ENCODE data around the gene VGLL4. TPM values are rescaled to one million over a fixed set of nuclear protein-coding genes. Genes with fewer than 3 reads are reported as not detected.
"Not testable (repeated sequence)": the region's sequence is repeated elsewhere in the genome, so short reads cannot be mapped to it uniquely, and the experiment has no call there.

Gene VGLL4
- total RNA-seq, 1 experiment from 2014 or later = 31.7 TPM

DNA sequence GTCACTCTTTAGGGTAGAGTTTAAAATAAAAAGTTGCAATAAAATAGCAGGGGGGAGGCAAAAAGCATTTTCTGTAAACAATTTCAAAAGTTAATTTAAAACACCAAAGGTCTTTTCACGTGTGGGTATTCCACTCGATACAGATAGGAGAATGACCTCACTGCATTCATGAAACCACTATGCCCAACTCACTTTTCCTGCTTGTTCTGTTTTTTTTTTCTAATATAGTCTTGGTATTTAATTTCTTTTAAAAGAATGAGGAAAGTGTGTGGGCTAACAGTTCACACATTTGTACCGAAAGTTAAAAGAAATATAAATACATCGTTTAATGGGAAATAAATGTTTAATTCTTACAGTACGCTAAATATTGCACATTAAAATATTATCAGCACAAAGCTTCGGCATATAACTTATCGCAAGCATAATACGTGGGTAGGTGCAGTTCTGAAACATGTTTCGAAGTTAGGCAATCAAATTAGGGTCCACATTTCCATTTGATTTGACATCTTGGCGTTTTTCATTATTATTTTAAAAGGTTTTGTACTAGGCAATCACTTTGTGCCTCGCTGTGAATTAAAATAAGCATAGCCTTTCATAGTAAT lies 41.4 kb downstream of the VGLL4 start:
- TF ChIP-seq CTCF (IDR thresholded peaks at IDR 0.05; ENCODE audit: unreplicated experiment) = no peak
- no peaks in the 10 kb centered on the region for H3K9me3 Mint-ChIP-seq (ENCODE audit: unreplicated experiment)
- no peak overlapping the region for H3K4me3 Mint-ChIP-seq (ENCODE audit: unreplicated experiment)
- POLR2A ChIA-PET = no interaction called here
- H3K4me1 Mint-ChIP-seq (ENCODE audit: insufficient read depth, unreplicated experiment) = peaks cover 38% of the 10 kb centered on the region
- intact Hi-C loops (cut with micrococcal nuclease) = no loop called here
- peaks cover 47% of the 10 kb centered on the region for H3K36me3 Mint-ChIP-seq (ENCODE audit: insufficient read depth, unreplicated experiment)
- no peak overlapping the region for H3K27ac Mint-ChIP-seq (ENCODE audit: low read depth, unreplicated experiment)
- CTCF ChIA-PET = no interaction called here
- no peaks in the 10 kb centered on the region for H3K27me3 Mint-ChIP-seq (ENCODE audit: insufficient read depth, unreplicated experiment)
- BruUV-seq (replicated peaks) = no TSS peak
- DNase-seq (ENCODE audit: unreplicated experiment) = no peak

- ChIA-PET POLR2A (interaction anchor here (1.1 to 2.7 kb wide), 9 partner anchors 16 to 219 kb away, joined by 3 to 19 read pairs (median 4); partner anchors contain the start of gene VGLL4), CTCF (no interaction called here)
- no peaks in the 10 kb centered on the region for H3K9me3 Mint-ChIP-seq (ENCODE audit: unreplicated experiment)
- TF ChIP-seq CTCF (IDR thresholded peaks at IDR 0.05; ENCODE audit: unreplicated experiment) = no peak
- H3K4me3 Mint-ChIP-seq (ENCODE audit: unreplicated experiment) = peak overlapping the region; percentile 73
- intact Hi-C loops (cut with micrococcal nuclease) = loop anchor here (2.0 kb wide), 1 partner anchor 41 kb away; the partner anchor contains the start of gene VGLL4
- H3K36me3 Mint-ChIP-seq (ENCODE audit: insufficient read depth, unreplicated experiment) = peaks cover 46% of the 10 kb centered on the region
- DNase-seq (ENCODE audit: unreplicated experiment) = no peak
- peaks cover 32% of the 10 kb centered on the region for H3K4me1 Mint-ChIP-seq (ENCODE audit: insufficient read depth, unreplicated experiment)
- H3K27ac Mint-ChIP-seq (ENCODE audit: low read depth, unreplicated experiment) = peak overlapping the region; percentile 90
- no peaks in the 10 kb centered on the region for H3K27me3 Mint-ChIP-seq (ENCODE audit: insufficient read depth, unreplicated experiment)
- BruUV-seq (replicated peaks) = no TSS peak
Measured at GRCh38 chr3:11601446-11602238, 42.1 kb downstream of the VGLL4 start.

- ChIA-PET CTCF (interaction anchor here (0.6 to 1.3 kb wide), 8 partner anchors 11 to 618 kb away, joined by 3 to 4 read pairs (median 3); no protein-coding TSS in a partner anchor), POLR2A (interaction anchor here (0.6 to 2.7 kb wide), 23 partner anchors 10 to 743 kb away, joined by 3 to 19 read pairs (median 4); partner anchors contain the start of gene VGLL4)
- Mint-ChIP-seq H3K4me1 (ENCODE audit: insufficient read depth, unreplicated experiment) (peaks cover 27% of the 10 kb centered on the region), H3K27ac (ENCODE audit: low read depth, unreplicated experiment) (peak overlapping the region; percentile 90), H3K4me3 (ENCODE audit: unreplicated experiment) (peak overlapping the region; percentile 73), H3K27me3 (ENCODE audit: insufficient read depth, unreplicated experiment) (no peaks in the 10 kb centered on the region), H3K36me3 (ENCODE audit: insufficient read depth, unreplicated experiment) (peaks cover 36% of the 10 kb centered on the region), H3K9me3 (ENCODE audit: unreplicated experiment) (no peaks in the 10 kb centered on the region)
- BruUV-seq (replicated peaks) = TSS peak; percentile 8
- intact Hi-C loops (cut with micrococcal nuclease) = loop anchor here (1.0 to 2.0 kb wide), 3 partner anchors 32 to 204 kb away; partner anchors contain the start of gene VGLL4
- TF ChIP-seq CTCF (IDR thresholded peaks at IDR 0.05; ENCODE audit: unreplicated experiment) = no peak
- peak; percentile 97 for DNase-seq (ENCODE audit: unreplicated experiment)
Measured at GRCh38 chr3:11600501-11601282, 43.0 kb downstream of the VGLL4 start.

GRCh38 chr3:11596387-11596786 lies 47.3 kb downstream of the VGLL4 start:
- Mint-ChIP-seq H3K36me3 (ENCODE audit: insufficient read depth, unreplicated experiment) (peaks cover 23% of the 10 kb centered on the region), H3K4me3 (ENCODE audit: unreplicated experiment) (no peak overlapping the region), H3K27me3 (ENCODE audit: insufficient read depth, unreplicated experiment) (no peaks in the 10 kb centered on the region), H3K27ac (ENCODE audit: low read depth, unreplicated experiment) (no peak overlapping the region), H3K4me1 (ENCODE audit: insufficient read depth, unreplicated experiment) (peaks cover 31% of the 10 kb centered on the region), H3K9me3 (ENCODE audit: unreplicated experiment) (no peaks in the 10 kb centered on the region)
- ChIA-PET CTCF (interaction anchor here (0.6 kb wide), 1 partner anchor 591 kb away, joined by 4 read pairs; no protein-coding TSS in a partner anchor), POLR2A (no interaction called here)
- no TSS peak for BruUV-seq (replicated peaks)
- intact Hi-C loops (cut with micrococcal nuclease) = no loop called here
- TF ChIP-seq CTCF (IDR thresholded peaks at IDR 0.05; ENCODE audit: unreplicated experiment) = no peak
- no peak for DNase-seq (ENCODE audit: unreplicated experiment)

GRCh38 chr3:11595024-11595423 lies 48.7 kb downstream of the VGLL4 start:
- DNase-seq (ENCODE audit: unreplicated experiment); H3K4me3 Mint-ChIP-seq (ENCODE audit: unreplicated experiment); H3K27ac Mint-ChIP-seq (ENCODE audit: low read depth, unreplicated experiment); H3K9me3 Mint-ChIP-seq (ENCODE audit: unreplicated experiment); H3K27me3 Mint-ChIP-seq (ENCODE audit: insufficient read depth, unreplicated experiment); POLR2A ChIA-PET; intact Hi-C loops (cut with micrococcal nuclease); BruUV-seq (replicated peaks); CTCF ChIA-PET: not testable (repeated sequence)
- peaks cover 14% of the 10 kb centered on the region for H3K36me3 Mint-ChIP-seq (ENCODE audit: insufficient read depth, unreplicated experiment)
- H3K4me1 Mint-ChIP-seq (ENCODE audit: insufficient read depth, unreplicated experiment) = peaks cover 31% of the 10 kb centered on the region
